Thoracic aorta (tissue), 2 donors: ENCODE measurements around the gene TLX1. TPM values are rescaled to one million over a fixed set of nuclear protein-coding genes. Genes with fewer than 3 reads are reported as not detected.

Experiments used
- ATAC-seq: fragments of 150-250 bp; one replicate; pipeline ENCODE4 v1.8.0; 2017; ENCODE audit warnings: low read depth; ENCODE audit not compliant: insufficient number of reproducible peaks, low FRiP score
- DNase-seq: peaks from one replicate; pipeline ENCODE4 v3.0.0-alpha.2; 2020; ENCODE audit warnings: low spot score
- H3K27ac ChIP-seq, 2 donors: fragments of 200-600 bp; sonication (generic); 1 replicate in 1 of 2; 2 replicates in 1 of 2; pipeline ENCODE4 v1.5.1; 2016; ENCODE audit warnings: mild to moderate bottlenecking in 2 of 2, moderate library complexity in 2 of 2
- H3K27me3 ChIP-seq: fragments of 200-600 bp; sonication (generic); replicated peaks from 2 replicates; pipeline ENCODE4 v1.6.0; 2016; ENCODE audit warnings: mild to moderate bottlenecking; ENCODE audit not compliant: insufficient read depth
- H3K36me3 ChIP-seq: fragments of 200-600 bp; sonication (generic); one replicate; pipeline ENCODE4 v1.5.1; 2016
- H3K4me1 ChIP-seq, 2 donors: fragments of 200-600 bp; sonication (generic); 1 replicate in 1 of 2; 2 replicates in 1 of 2; pipeline versions ENCODE4 v1.5.1 to v1.6.0; 2016; ENCODE audit warnings: low read depth in 2 of 2, mild to moderate bottlenecking in 1 of 2; ENCODE audit not compliant: control insufficient read depth in 1 of 2
- H3K4me3 ChIP-seq: fragments of 200-600 bp; sonication (generic); 2 replicates; pipeline ENCODE4 v1.5.1; 2016; ENCODE audit warnings: mild to moderate bottlenecking
- H3K9me3 ChIP-seq: fragments of 200-600 bp; sonication (generic); 2 replicates; pipeline ENCODE4 v1.5.1; 2016
- total RNA-seq, 2 donors: library from RNA; depleted of rRNA; stranded (reverse); fragments of >200 nt; gene quantifications; one replicate each; pipeline versions ENCODE4 v1.1.0 to v1.2.3, GENCODE V29; 2016
- TF ChIP-seq, protein P1 (sequence below): fragments of 200-600 bp; sonication (generic); IDR thresholded peaks from one replicate; pipeline ENCODE4 v1.5.1; 2019; ENCODE audit warnings: antibody characterized with exemption

The TLX1 gene
- total RNA-seq, 2 donors from 2014 or later, result not detected

DNA sequence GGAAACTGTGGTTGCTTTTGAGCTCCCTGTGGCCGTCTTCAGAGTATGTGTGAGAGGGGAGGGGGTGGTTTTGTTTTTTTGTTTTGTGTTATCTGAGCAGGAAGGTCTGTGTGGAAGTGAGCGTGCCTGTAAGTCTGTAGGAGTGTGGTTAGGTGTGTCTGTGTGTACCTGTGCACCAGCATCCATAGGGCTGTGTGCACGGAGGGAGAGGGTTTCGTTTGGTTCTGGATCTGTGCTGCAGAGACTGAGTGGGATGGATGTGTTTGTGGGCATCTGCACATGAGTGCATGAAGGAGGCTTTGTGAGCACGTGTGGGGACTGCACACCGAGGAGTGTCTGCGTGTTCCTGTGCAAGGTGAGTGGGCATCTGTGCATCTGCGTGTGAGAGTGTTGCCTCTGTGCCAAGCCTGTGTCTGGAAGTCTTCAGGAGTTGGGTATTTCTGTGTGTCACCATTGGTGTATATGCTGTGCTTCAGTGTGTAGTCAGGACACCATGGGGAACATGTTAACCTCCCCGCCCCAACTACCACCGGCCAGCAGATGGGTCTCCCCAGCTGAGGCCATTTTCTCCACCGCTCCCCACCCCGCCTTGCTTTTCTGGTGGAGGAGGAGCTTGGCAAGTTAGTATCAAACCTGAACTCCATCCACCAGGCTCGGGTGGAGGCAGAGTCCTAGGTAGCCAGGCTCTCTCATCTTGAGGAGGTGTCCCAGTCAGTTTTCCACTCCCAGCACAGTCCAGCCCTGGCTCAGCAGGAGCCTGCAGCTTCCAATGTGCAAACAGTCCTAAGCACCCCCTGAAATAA, 7.1 kb upstream of the TLX1 start:
- Histone ChIP-seq H3K36me3 (no peaks in the 10 kb centered on the region), H3K9me3 (no peaks in the 10 kb centered on the region), H3K27me3 (peaks cover 24% of the 10 kb centered on the region), H3K27ac (no peak overlapping the region), H3K4me3 (peak overlapping the region; percentile 58), H3K4me1 (peaks cover 13 to 28% of the 10 kb centered on the region in 2 donors)
- ATAC-seq, result no peak
- no peak for DNase-seq
- TF ChIP-seq, protein P1, sequence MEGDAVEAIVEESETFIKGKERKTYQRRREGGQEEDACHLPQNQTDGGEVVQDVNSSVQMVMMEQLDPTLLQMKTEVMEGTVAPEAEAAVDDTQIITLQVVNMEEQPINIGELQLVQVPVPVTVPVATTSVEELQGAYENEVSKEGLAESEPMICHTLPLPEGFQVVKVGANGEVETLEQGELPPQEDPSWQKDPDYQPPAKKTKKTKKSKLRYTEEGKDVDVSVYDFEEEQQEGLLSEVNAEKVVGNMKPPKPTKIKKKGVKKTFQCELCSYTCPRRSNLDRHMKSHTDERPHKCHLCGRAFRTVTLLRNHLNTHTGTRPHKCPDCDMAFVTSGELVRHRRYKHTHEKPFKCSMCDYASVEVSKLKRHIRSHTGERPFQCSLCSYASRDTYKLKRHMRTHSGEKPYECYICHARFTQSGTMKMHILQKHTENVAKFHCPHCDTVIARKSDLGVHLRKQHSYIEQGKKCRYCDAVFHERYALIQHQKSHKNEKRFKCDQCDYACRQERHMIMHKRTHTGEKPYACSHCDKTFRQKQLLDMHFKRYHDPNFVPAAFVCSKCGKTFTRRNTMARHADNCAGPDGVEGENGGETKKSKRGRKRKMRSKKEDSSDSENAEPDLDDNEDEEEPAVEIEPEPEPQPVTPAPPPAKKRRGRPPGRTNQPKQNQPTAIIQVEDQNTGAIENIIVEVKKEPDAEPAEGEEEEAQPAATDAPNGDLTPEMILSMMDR, result no peak

DNA sequence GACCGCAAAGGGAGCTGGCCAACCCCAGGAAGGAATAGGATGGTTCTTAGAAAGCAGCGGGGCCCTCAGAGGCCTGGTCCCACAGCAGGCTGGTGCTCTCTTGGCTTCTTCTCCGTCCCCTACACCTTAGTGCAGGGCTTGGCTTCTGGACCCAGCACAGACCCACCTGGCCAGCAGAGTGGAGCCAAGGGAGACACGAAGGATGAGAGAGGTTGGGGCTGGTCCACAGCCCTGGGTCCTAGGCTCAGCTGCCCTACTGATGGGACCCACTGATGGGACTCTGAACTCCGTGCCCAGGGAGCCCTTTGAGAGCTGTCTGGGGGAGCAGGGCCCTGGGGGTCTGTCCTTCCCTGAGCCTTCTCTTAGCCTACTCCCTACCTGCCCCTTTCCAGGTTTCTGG, 6.2 kb upstream of the TLX1 start:
- DNase-seq, result no peak

DNA sequence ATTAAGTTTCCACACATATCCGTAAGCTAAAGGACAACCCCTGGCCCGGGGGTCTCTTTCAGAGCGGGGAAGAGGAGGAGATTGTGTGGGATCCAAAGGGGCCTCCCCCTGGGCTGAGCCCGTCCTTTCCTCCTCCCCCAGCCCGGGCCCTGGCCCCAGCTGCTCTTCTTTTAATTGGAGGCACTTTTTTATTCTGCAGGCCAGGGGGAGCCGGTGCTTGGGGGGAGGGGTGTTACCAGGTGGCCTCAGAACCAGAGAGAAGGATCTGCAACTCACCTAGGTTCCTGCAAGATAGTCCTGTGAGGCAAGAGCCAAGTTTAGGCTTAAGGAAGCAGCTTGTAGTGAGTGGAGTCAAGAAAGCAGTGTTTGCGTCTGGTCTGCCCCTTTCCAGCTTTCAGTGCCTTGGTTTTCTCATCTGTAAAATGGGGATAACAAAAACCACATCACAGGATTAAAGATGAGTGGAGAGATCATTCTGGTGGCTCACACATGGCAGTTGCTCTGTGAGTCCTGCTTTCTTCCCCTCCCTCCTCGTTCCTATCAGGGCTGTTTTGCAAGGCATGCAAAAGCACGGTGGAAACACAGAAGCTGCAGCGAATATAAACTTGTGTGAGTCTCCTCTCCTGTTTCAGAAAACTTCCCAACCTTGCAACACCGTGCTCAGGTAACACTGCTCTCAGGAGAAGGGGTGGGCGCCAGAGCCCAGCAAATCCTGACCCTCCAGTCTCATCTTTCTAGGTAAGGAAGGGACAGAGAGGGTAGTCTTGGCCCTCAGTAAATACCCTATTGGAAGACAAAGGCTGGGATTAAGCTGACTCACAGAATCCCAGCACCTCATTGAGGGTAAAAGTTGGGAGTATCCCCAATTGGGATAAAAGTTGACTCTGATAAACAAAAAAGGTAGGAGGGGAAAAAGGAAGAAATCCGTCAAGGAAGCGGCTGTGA, 4.1 kb upstream of the TLX1 start:
- Histone ChIP-seq H3K4me1 (peaks cover 13 to 27% of the 10 kb centered on the region in 2 donors), H3K27ac (no peak overlapping the region), H3K4me3 (no peak overlapping the region), H3K27me3 (peaks cover 24% of the 10 kb centered on the region), H3K9me3 (no peaks in the 10 kb centered on the region), H3K36me3 (no peaks in the 10 kb centered on the region)
- TF ChIP-seq, protein P1, result no peak
- ATAC-seq (no peak), DNase-seq (no peak)

More for the DNA sequence above, 6.2 kb upstream of the TLX1 start:
- Histone ChIP-seq H3K27ac (no peak overlapping the region), H3K27me3 (peaks cover 24% of the 10 kb centered on the region), H3K36me3 (no peaks in the 10 kb centered on the region), H3K4me3 (no peak overlapping the region), H3K4me1 (peaks cover 13 to 28% of the 10 kb centered on the region in 2 donors), H3K9me3 (no peaks in the 10 kb centered on the region)
- TF ChIP-seq, protein P1, result no peak
- ATAC-seq, result no peak

DNA sequence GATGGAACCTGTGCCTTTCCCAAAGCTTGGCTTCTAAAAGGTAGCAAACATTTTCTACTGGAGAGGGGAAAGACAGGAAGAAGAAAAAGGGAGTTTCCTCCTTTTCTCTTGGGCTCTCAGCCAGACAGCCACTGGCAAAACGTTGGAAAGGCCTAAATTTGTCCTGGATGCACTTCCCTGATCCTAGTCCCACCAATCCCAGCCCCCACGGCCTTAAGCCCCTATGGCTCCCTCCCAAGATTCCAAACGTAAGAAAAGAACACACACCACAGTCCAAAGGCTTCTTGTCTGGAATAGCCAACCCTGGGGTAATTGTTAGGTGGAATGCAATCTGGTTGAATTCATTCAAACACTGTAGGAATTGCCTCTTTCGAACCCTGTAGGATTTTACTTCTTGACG, 959 bp upstream of the TLX1 start:
- DNase-seq, result no peak
- Histone ChIP-seq H3K4me1 (peaks cover 16 to 38% of the 10 kb centered on the region in 2 donors), H3K27me3 (peaks cover 7% of the 10 kb centered on the region), H3K9me3 (no peaks in the 10 kb centered on the region), H3K4me3 (no peak overlapping the region), H3K36me3 (no peaks in the 10 kb centered on the region), H3K27ac (no peak overlapping the region)
- TF ChIP-seq, protein P1, result no peak
- no peak for ATAC-seq
